ENCODE results near the gene IAH1.

Gene IAH1

GRCh38 chr2:9535177-9535576 is 60.8 kb downstream of the IAH1 start:
- DNase-seq: peak; percentile 40

- DNase-seq: no peak
Observed at GRCh38 chr2:9536504-9536903, 62.2 kb downstream of the IAH1 start.

- peak; percentile 54 for DNase-seq
Observed at GRCh38 chr2:9538000-9538507, 63.7 kb downstream of the IAH1 start.
